HG03139 (cell line): ENCODE measurements around the gene ZNF277.

Source experiments
- ATAC-seq: cut with Tn5 transposase; IDR thresholded peaks from one replicate; pipeline ENCODE4 v1.9.1; 2021; ENCODE audit not compliant: unreplicated experiment

Gene ZNF277

GRCh38 chr7:112338786-112339185 lies 132.3 kb downstream of the ZNF277 start:
- no peak for ATAC-seq

- no peak for ATAC-seq
Observed at GRCh38 chr7:112341464-112341863, 135.0 kb downstream of the ZNF277 start.

- no peak for ATAC-seq
Observed at GRCh38 chr7:112346381-112347060, 140.0 kb downstream of the ZNF277 start.

- ATAC-seq: no peak
Observed at GRCh38 chr7:112347088-112347487, 140.6 kb downstream of the ZNF277 start.

DNA sequence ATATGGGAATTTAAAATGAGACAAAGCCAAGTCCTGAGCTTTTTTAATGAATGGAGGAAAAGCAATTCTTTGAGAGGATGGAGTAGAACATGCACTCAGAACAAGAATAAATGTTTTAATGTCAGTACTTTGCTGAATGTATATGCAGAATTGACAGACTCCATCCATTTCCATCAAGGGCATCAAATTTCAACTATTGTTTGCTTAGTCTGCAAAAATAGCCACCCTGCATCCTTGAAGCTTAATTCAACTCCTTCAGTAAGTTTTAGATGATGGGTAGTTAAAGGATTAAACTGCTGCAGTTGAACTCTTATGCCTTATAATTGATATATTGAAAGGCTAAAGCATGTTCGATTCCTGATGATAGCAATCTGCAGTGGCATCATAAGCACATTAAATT lies 144.1 kb downstream of the ZNF277 start:
- ATAC-seq: no peak

GRCh38 chr7:112356596-112356995 lies 150.1 kb downstream of the ZNF277 start:
- no peak for ATAC-seq

GRCh38 chr7:112357136-112357535 lies 150.6 kb downstream of the ZNF277 start:
- ATAC-seq: no peak

GRCh38 chr7:112358513-112358912 lies 152.0 kb downstream of the ZNF277 start:
- ATAC-seq: no peak

DNA sequence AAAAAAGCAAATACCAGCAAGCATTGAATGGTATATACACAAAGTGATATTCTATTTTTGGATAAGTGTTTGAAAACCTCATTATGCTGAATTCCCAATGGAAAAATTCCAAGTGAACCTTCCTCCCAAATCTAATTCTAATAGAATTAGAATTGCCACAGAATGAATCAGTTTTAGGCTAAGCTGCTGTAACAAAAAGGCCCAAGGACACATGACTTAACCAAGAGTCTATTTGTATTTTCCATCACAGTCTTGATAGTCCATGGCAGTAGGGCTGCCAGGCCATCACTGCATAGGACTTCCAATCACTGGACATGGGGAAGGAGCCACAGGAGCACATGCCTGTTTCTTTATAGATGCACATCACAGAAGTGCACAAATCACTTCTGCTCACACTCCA lies 152.6 kb downstream of the ZNF277 start:
- ATAC-seq: no peak

DNA sequence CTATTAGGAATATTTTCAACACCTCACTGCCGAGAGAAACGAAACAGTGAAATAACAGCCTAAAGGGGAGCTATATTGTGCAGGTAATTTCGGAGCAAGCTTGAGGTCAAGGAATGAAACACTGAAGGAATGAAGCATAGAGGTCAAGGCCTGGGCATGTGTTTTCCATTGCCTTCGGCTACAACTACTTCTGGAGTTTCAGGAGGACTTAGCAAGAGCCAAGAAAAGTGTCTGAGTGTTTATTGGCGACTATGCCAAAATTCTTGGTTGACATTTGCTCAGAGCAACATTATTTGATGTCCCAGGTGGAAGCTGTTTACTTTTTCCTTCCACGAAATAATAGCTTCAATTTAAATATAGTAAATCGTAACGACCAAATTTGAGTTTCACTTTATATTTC lies 154.2 kb downstream of the ZNF277 start:
- ATAC-seq: no peak

DNA sequence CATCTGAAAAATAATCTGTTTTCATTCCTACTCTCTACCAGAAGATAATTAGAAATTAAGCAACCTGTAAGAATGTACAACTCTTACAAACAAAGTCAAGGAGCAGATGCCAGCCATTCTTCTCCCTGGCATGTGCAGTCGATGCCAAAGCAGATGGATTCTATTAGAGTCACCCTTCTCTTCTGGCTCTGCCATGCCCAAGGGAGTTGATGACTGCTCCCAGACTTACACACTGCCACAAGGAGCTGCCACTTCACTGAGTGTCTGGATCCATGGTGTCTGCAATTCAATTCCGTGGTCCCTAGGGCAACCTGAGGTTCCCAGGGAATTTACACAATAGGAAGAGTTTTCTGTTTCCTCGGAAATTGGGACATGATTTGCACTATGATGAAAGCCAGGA lies 154.7 kb downstream of the ZNF277 start:
- ATAC-seq: no peak

DNA sequence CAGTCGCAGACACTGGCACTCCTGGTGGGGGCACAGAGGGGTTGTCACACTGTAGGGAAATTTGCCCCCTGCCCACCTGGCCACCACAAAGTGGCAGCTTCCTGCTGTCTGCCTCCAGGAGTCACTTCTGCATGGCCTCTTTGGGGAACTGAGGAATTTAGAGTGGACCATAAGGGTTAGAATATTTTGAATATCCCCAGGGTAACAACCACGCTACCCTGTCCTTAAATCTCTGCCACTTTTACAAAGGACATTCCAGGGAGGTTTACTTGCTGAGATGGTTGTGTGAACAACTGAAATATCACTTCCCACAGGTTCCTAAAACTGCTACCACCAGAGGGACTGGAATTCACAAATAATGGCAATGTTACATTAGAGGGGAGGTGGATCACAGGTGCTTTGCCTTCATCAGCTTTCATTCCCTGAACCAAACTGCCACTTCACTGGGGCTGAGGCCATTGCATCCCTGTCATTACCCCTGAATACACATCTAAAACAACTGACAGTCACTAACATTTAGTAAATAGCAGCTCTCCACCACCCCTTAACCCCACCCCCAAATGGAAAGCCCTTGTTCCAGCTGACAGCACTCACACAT lies 155.7 kb downstream of the ZNF277 start:
- ATAC-seq: no peak

DNA sequence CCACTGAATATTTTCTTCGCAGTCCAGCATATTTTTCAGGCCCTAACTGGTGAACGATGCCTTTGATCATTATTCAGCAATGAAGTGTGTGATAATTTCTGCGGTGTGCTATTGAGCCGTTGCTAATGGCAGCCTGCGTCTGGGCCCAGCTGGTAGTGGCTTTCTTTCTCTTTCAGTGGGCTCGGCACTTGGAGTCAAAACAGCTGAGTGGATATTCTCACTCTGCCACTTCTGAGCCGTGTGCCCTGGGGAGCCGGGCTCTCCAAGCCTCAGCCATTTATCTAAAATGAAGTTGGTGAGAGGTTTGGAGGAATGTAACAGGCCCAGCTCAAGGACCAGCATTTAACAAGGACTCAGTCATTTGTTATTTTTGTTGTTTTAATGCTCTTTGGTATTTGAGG lies 156.2 kb downstream of the ZNF277 start:
- no peak for ATAC-seq

DNA sequence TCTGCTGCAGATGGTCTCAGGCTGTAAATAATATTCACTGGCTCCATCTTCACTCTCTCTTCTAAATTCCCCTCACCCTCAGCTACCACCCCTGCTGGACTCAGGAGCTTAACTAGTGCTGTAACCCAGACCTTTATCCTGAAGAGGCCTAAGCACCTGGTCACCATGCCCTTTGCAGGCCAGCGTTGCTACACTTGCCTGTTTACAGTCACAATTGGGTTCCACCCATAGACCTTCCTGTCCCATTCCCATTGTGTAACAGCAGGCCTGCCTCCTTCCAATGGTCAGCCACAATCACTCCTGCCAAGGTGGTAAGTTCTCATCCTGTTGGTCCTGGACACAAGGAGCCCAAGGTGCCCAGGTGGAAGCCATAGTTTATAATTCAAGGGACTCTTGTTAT lies 157.9 kb downstream of the ZNF277 start:
- no peak for ATAC-seq

DNA sequence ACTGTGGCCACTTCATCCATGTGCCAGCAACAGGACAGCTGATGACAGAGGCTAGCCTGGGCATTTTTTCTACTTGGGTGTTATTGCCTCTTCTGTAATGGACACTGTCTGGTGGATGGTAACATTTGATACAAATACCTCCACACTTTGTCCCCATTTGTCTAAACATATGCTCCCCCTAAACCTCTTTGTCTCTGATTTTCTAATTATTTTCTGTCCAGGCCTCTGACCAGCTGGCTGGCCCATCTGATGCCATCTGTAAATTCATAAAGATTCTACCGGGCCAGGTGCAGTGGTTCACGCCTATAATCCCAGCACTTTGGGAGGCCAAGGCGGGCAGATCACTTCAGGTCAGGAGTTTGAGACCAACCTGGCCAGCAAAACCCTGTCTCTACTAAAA lies 159.1 kb downstream of the ZNF277 start:
- no peak for ATAC-seq

GRCh38 chr7:112366886-112367285 lies 160.4 kb downstream of the ZNF277 start:
- no peak for ATAC-seq

- ATAC-seq: no peak
Observed at GRCh38 chr7:112370436-112370835, 163.9 kb downstream of the ZNF277 start.

GRCh38 chr7:112371701-112372100 lies 165.2 kb downstream of the ZNF277 start:
- no peak for ATAC-seq

DNA sequence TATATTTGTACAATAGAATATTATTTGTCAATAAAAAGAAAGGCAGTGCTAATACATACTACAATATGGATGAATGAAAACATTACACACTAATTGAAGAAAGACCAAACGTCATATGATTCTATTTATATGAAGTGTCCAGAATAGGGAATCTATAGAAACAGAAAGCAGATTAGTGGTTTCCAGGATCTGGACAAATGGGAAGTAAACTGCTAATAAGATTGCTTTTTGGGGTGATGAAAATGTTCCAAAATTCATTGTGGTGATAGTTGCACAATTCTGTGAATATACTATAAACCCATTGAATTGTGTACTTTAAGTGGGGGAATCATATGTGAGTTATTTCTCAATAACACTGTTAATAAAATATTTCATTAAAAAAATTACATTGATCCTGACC lies 165.6 kb downstream of the ZNF277 start:
- no peak for ATAC-seq

GRCh38 chr7:112377593-112377992 lies 171.1 kb downstream of the ZNF277 start:
- no peak for ATAC-seq

DNA sequence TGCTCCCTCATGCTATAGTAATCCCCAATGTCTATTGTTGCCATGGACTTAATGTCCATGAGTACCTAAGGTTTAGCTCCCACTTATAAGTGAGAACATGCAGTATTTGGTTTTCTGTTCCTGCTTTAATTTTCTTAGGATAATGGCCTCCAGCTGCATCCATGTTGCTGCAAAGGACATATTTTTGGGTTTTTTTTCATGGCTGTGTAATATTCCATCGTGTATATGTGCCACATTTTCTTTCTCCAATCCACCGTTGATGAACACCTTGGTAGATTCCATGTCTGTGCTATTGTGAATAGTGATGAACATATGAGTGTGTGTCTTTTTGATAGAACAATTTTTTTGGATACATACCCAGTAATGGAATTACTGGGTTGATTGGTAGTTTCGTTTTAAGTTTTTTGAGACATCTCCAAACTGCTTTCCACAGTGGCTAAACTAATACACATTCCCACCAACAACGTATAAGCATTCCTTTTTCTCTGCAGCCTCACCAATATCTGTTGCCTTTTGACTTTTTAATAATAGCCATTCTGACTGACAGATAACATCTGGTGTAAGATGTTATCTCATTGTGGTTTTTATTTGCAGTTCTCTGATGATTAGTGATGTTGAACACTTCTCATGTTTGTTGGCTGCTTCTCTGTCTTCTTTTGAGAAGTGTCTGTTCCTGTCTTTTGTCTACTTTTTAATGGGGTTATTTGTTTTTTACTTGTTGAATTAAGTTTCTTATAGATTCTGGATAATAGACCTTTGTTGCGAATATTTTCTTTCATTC lies 175.0 kb downstream of the ZNF277 start:
- ATAC-seq: no peak
